Stimulated activated CD4-positive, alpha-beta T cell treated with anti-CD3 and anti-CD28 coated beads, Interleukin-1b, Interleukin-23, amount 100 ng/mL, for 24 hours (primary cell): ENCODE data around the gene LRRC49.
"Not testable (repeated sequence)": the region's sequence is repeated elsewhere in the genome, so short reads cannot be mapped to it uniquely, and the experiment has no call there.

Source experiments
- DNase-seq, 4 experiments: peaks; one replicate each; pipeline ENCODE4 v3.0.0-alpha.2; 2020; ENCODE audit warnings: low read depth in 4 of 4, low spot score in 1 of 4

LRRC49 gene

GRCh38 chr15:70922119-70922518 is 29.5 kb downstream of the LRRC49 start:
- no peak for DNase-seq

- DNase-seq = no peak
Measured at GRCh38 chr15:70923311-70924080, 30.9 kb downstream of the LRRC49 start.

GRCh38 chr15:70926914-70927313 is 34.3 kb downstream of the LRRC49 start:
- DNase-seq = not testable (repeated sequence)

- DNase-seq = no peak
Measured at GRCh38 chr15:70931821-70932220, 39.2 kb downstream of the LRRC49 start.

- no peak for DNase-seq
Measured at GRCh38 chr15:70932397-70932796, 39.8 kb downstream of the LRRC49 start.

- DNase-seq = no peak
Measured at GRCh38 chr15:70933411-70933810, 40.8 kb downstream of the LRRC49 start.

GRCh38 chr15:70935631-70936030 is 43.0 kb downstream of the LRRC49 start:
- no peak for DNase-seq

GRCh38 chr15:70936326-70936725 is 43.7 kb downstream of the LRRC49 start:
- DNase-seq = no peak

- not testable (repeated sequence) for DNase-seq
Measured at GRCh38 chr15:70943285-70943684, 50.7 kb downstream of the LRRC49 start.

GRCh38 chr15:70947351-70948335 is 55.0 kb downstream of the LRRC49 start:
- DNase-seq = no peak

- no peak for DNase-seq
Measured at GRCh38 chr15:70950953-70951352, 58.3 kb downstream of the LRRC49 start.

GRCh38 chr15:70954171-70954570 is 61.5 kb downstream of the LRRC49 start:
- no peak for DNase-seq

GRCh38 chr15:70954733-70955132 is 62.1 kb downstream of the LRRC49 start:
- no peak for DNase-seq

- no peak for DNase-seq
Measured at GRCh38 chr15:70955151-70955550, 62.5 kb downstream of the LRRC49 start.

GRCh38 chr15:70956201-70956995 is 63.8 kb downstream of the LRRC49 start:
- DNase-seq = no peak

GRCh38 chr15:70962084-70962483 is 69.5 kb downstream of the LRRC49 start:
- DNase-seq = no peak

GRCh38 chr15:70963199-70963598 is 70.6 kb downstream of the LRRC49 start:
- no peak for DNase-seq

- DNase-seq = no peak
Measured at GRCh38 chr15:70964058-70964457, 71.4 kb downstream of the LRRC49 start.

- DNase-seq = no peak
Measured at GRCh38 chr15:70964686-70965085, 72.1 kb downstream of the LRRC49 start.

- no peak for DNase-seq
Measured at GRCh38 chr15:70967646-70968045, 75.0 kb downstream of the LRRC49 start.
